Fibroblast of gingiva (primary cell): ENCODE results near the gene COX10.
A peak's percentile ranks its signal among the peaks of the same experiment; 100 is the strongest.
"Not testable (repeated sequence)": the region's sequence is repeated elsewhere in the genome, so short reads cannot be mapped to it uniquely, and the experiment has no call there.

Experiments used
- DNase-seq: peaks from one replicate; pipeline ENCODE4 v3.0.0-alpha.2; 2011; ENCODE audit warnings: low read depth

The COX10 gene

GRCh38 chr17:14123619-14124278, 54.4 kb downstream of the COX10 start:
- peak; percentile 9 for DNase-seq

GRCh38 chr17:14124854-14125253, 55.5 kb downstream of the COX10 start:
- no peak for DNase-seq

- no peak for DNase-seq
Measured at GRCh38 chr17:14125518-14126137, 56.3 kb downstream of the COX10 start.

- no peak for DNase-seq
Measured at GRCh38 chr17:14133104-14133503, 63.8 kb downstream of the COX10 start.

- DNase-seq: no peak
Measured at GRCh38 chr17:14134456-14134855, 65.2 kb downstream of the COX10 start.

GRCh38 chr17:14135906-14136590, 66.7 kb downstream of the COX10 start:
- no peak for DNase-seq

- DNase-seq: no peak
Measured at GRCh38 chr17:14138649-14139048, 69.3 kb downstream of the COX10 start.

GRCh38 chr17:14143688-14144087, 74.4 kb downstream of the COX10 start:
- DNase-seq: no peak

- no peak for DNase-seq
Measured at GRCh38 chr17:14144508-14144907, 75.2 kb downstream of the COX10 start.

GRCh38 chr17:14149751-14150150, 80.4 kb downstream of the COX10 start:
- DNase-seq: no peak

GRCh38 chr17:14150619-14151018, 81.3 kb downstream of the COX10 start:
- no peak for DNase-seq

- no peak for DNase-seq
Measured at GRCh38 chr17:14152721-14153120, 83.4 kb downstream of the COX10 start.

- DNase-seq: no peak
Measured at GRCh38 chr17:14153374-14153773, 84.1 kb downstream of the COX10 start.

GRCh38 chr17:14156689-14157088, 87.4 kb downstream of the COX10 start:
- peak; percentile 89 for DNase-seq

GRCh38 chr17:14157822-14158221, 88.5 kb downstream of the COX10 start:
- DNase-seq: no peak

- DNase-seq: no peak
Measured at GRCh38 chr17:14158707-14159106, 89.4 kb downstream of the COX10 start.

GRCh38 chr17:14161419-14161818, 92.1 kb downstream of the COX10 start:
- DNase-seq: no peak

GRCh38 chr17:14165616-14166015, 96.3 kb downstream of the COX10 start:
- no peak for DNase-seq

GRCh38 chr17:14167831-14168230, 98.5 kb downstream of the COX10 start:
- DNase-seq: not testable (repeated sequence)

GRCh38 chr17:14168582-14168981, 99.3 kb downstream of the COX10 start:
- DNase-seq: no peak

GRCh38 chr17:14169287-14169686, 100.0 kb downstream of the COX10 start:
- DNase-seq: no peak

- DNase-seq: no peak
Measured at GRCh38 chr17:14169901-14170300, 100.6 kb downstream of the COX10 start.

GRCh38 chr17:14176989-14177388, 107.7 kb downstream of the COX10 start:
- not testable (repeated sequence) for DNase-seq
